HEK293 (cell line): ENCODE measurements around the gene KLHL21.
A peak's percentile ranks its signal among the peaks of the same experiment; 100 is the strongest.

Source experiments
- BCL6B ChIP-seq: fragments of 450-650 bp; formaldehyde crosslinking; IDR thresholded peaks from 2 replicates; pipeline ENCODE4 v1.5.1; 2017; ENCODE audit warnings: missing biosample characterization, missing genetic modification characterization
- CTCF ChIP-seq: fragments of 450-650 bp; formaldehyde crosslinking; IDR thresholded peaks from 2 replicates; pipeline ENCODE4 v1.5.1; 2016; ENCODE audit warnings: missing biosample characterization, missing genetic modification characterization
- HOXA7 ChIP-seq: sonication (generic); formaldehyde crosslinking; IDR thresholded peaks from 2 replicates; pipeline ENCODE4 v1.8.1; 2022; ENCODE audit warnings: missing genetic modification reagents, borderline replicate concordance
- KLF16 ChIP-seq: fragments of 450-650 bp; formaldehyde crosslinking; IDR thresholded peaks from 2 replicates; pipeline ENCODE4 v1.5.1; 2017; ENCODE audit warnings: missing biosample characterization, missing genetic modification characterization
- KLF9 ChIP-seq: fragments of 450-650 bp; formaldehyde crosslinking; IDR thresholded peaks from 2 replicates; pipeline ENCODE4 v1.5.1; 2016; ENCODE audit warnings: missing biosample characterization, missing genetic modification characterization, low read depth
- PRDM1 ChIP-seq: fragments of 450-650 bp; formaldehyde crosslinking; IDR thresholded peaks from 2 replicates; pipeline ENCODE4; 2016; ENCODE audit warnings: missing biosample characterization, missing genetic modification characterization
- REPIN1 ChIP-seq: fragments of 450-650 bp; formaldehyde crosslinking; IDR thresholded peaks from 2 replicates; pipeline ENCODE4 v1.5.1; 2017; ENCODE audit warnings: missing biosample characterization, missing genetic modification characterization, low read depth
- TCF7L2 ChIP-seq: IDR thresholded peaks from 2 replicates; pipeline ENCODE4 v1.6.1; 2011; ENCODE audit warnings: low read depth, mild to moderate bottlenecking, inconsistent platforms, low read length, moderate library complexity, borderline replicate concordance
- YY1 ChIP-seq: fragments of 450-650 bp; formaldehyde crosslinking; IDR thresholded peaks from 2 replicates; pipeline ENCODE4 v1.5.1; 2018; ENCODE audit warnings: missing biosample characterization, missing genetic modification characterization
- ZBTB17 ChIP-seq: fragments of 450-650 bp; formaldehyde crosslinking; IDR thresholded peaks from 2 replicates; pipeline ENCODE4 v1.5.1; 2016; ENCODE audit warnings: missing biosample characterization, missing genetic modification characterization
- ZBTB21 ChIP-seq: fragments of 450-650 bp; formaldehyde crosslinking; IDR thresholded peaks from 2 replicates; pipeline ENCODE4 v1.5.1; 2017; ENCODE audit warnings: missing biosample characterization, missing genetic modification characterization
- ZNF639 ChIP-seq: fragments of 450-650 bp; formaldehyde crosslinking; IDR thresholded peaks from 2 replicates; pipeline ENCODE4 v1.5.1; 2016; ENCODE audit warnings: missing biosample characterization, missing genetic modification characterization
- TF ChIP-seq, protein P1 (sequence below): fragments of 450-650 bp; formaldehyde crosslinking; IDR thresholded peaks from 2 replicates; pipeline ENCODE4 v1.5.1; 2016; ENCODE audit warnings: missing biosample characterization, missing genetic modification characterization
- TF ChIP-seq, protein P2 (sequence below): fragments of 450-650 bp; formaldehyde crosslinking; conservative IDR thresholded peaks from 2 replicates; pipeline ENCODE4 v1.5.1; 2016; ENCODE audit warnings: low read depth, missing biosample characterization, missing genetic modification characterization

GRCh38 chr1:6585081-6585722 lies 17.5 kb downstream of the KLHL21 start:
- TF ChIP-seq CTCF (tag by site-specific recombination), result no peak
- TF ChIP-seq ZBTB17 (tag by site-specific recombination), result no peak
- no peak for TF ChIP-seq BCL6B
- no peak for TF ChIP-seq TCF7L2
- no peak for TF ChIP-seq YY1 (tag by site-specific recombination)
- TF ChIP-seq, protein P1, sequence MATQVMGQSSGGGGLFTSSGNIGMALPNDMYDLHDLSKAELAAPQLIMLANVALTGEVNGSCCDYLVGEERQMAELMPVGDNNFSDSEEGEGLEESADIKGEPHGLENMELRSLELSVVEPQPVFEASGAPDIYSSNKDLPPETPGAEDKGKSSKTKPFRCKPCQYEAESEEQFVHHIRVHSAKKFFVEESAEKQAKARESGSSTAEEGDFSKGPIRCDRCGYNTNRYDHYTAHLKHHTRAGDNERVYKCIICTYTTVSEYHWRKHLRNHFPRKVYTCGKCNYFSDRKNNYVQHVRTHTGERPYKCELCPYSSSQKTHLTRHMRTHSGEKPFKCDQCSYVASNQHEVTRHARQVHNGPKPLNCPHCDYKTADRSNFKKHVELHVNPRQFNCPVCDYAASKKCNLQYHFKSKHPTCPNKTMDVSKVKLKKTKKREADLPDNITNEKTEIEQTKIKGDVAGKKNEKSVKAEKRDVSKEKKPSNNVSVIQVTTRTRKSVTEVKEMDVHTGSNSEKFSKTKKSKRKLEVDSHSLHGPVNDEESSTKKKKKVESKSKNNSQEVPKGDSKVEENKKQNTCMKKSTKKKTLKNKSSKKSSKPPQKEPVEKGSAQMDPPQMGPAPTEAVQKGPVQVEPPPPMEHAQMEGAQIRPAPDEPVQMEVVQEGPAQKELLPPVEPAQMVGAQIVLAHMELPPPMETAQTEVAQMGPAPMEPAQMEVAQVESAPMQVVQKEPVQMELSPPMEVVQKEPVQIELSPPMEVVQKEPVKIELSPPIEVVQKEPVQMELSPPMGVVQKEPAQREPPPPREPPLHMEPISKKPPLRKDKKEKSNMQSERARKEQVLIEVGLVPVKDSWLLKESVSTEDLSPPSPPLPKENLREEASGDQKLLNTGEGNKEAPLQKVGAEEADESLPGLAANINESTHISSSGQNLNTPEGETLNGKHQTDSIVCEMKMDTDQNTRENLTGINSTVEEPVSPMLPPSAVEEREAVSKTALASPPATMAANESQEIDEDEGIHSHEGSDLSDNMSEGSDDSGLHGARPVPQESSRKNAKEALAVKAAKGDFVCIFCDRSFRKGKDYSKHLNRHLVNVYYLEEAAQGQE (tag by site-specific recombination), result no peak
- TF ChIP-seq, protein P2, sequence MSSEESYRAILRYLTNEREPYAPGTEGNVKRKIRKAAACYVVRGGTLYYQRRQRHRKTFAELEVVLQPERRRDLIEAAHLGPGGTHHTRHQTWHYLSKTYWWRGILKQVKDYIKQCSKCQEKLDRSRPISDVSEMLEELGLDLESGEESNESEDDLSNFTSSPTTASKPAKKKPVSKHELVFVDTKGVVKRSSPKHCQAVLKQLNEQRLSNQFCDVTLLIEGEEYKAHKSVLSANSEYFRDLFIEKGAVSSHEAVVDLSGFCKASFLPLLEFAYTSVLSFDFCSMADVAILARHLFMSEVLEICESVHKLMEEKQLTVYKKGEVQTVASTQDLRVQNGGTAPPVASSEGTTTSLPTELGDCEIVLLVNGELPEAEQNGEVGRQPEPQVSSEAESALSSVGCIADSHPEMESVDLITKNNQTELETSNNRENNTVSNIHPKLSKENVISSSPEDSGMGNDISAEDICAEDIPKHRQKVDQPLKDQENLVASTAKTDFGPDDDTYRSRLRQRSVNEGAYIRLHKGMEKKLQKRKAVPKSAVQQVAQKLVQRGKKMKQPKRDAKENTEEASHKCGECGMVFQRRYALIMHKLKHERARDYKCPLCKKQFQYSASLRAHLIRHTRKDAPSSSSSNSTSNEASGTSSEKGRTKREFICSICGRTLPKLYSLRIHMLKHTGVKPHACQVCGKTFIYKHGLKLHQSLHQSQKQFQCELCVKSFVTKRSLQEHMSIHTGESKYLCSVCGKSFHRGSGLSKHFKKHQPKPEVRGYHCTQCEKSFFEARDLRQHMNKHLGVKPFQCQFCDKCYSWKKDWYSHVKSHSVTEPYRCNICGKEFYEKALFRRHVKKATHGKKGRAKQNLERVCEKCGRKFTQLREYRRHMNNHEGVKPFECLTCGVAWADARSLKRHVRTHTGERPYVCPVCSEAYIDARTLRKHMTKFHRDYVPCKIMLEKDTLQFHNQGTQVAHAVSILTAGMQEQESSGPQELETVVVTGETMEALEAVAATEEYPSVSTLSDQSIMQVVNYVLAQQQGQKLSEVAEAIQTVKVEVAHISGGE (tag by site-specific recombination), result no peak
- TF ChIP-seq ZBTB21 (tag by site-specific recombination), result no peak
- TF ChIP-seq KLF16 (tag by site-specific recombination), result no peak
- 0 out of 2 replicates have a peak, but pooled peaks have one; percentile 20 for TF ChIP-seq KLF9
- no peak for TF ChIP-seq PRDM1
- TF ChIP-seq ZNF639 (tag by site-specific recombination), result no peak
- TF ChIP-seq HOXA7 (CRISPR knock-in tag), result no peak
- TF ChIP-seq REPIN1 (tag by site-specific recombination), result no peak
